HEK293 (cell line): ENCODE measurements around the gene LDHD.

Source experiments
- KLF8 ChIP-seq: fragments of 450-650 bp; formaldehyde crosslinking; IDR thresholded peaks from 2 replicates; pipeline ENCODE4 v1.5.1; 2016; ENCODE audit warnings: missing biosample characterization, missing genetic modification characterization
- YY1 ChIP-seq: fragments of 450-650 bp; formaldehyde crosslinking; IDR thresholded peaks from 2 replicates; pipeline ENCODE4 v1.5.1; 2018; ENCODE audit warnings: missing biosample characterization, missing genetic modification characterization
- ZNF133 ChIP-seq: fragments of 450-650 bp; formaldehyde crosslinking; IDR thresholded peaks from 2 replicates; pipeline ENCODE4 v1.5.1; 2016; ENCODE audit warnings: missing biosample characterization, missing genetic modification characterization
- ZNF2 ChIP-seq: fragments of 450-650 bp; formaldehyde crosslinking; IDR thresholded peaks from 2 replicates; pipeline ENCODE4 v1.5.1; 2016; ENCODE audit warnings: missing biosample characterization, missing genetic modification characterization
- ZNF24 ChIP-seq: fragments of 450-650 bp; formaldehyde crosslinking; IDR thresholded peaks from 2 replicates; pipeline ENCODE4 v1.5.1; 2016; ENCODE audit warnings: missing biosample characterization, missing genetic modification characterization
- TF ChIP-seq, protein P1 (sequence below): fragments of 450-650 bp; formaldehyde crosslinking; IDR thresholded peaks from 2 replicates; pipeline ENCODE4 v1.5.1; 2016; ENCODE audit warnings: missing biosample characterization, missing genetic modification characterization

GRCh38 chr16:75075688-75076268 is 40.8 kb downstream of the LDHD start:
- TF ChIP-seq, protein P1, sequence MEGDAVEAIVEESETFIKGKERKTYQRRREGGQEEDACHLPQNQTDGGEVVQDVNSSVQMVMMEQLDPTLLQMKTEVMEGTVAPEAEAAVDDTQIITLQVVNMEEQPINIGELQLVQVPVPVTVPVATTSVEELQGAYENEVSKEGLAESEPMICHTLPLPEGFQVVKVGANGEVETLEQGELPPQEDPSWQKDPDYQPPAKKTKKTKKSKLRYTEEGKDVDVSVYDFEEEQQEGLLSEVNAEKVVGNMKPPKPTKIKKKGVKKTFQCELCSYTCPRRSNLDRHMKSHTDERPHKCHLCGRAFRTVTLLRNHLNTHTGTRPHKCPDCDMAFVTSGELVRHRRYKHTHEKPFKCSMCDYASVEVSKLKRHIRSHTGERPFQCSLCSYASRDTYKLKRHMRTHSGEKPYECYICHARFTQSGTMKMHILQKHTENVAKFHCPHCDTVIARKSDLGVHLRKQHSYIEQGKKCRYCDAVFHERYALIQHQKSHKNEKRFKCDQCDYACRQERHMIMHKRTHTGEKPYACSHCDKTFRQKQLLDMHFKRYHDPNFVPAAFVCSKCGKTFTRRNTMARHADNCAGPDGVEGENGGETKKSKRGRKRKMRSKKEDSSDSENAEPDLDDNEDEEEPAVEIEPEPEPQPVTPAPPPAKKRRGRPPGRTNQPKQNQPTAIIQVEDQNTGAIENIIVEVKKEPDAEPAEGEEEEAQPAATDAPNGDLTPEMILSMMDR (tag by site-specific recombination): no peak
- TF ChIP-seq ZNF24 (tag by site-specific recombination): no peak
- no peak for TF ChIP-seq ZNF2 (tag by site-specific recombination)
- TF ChIP-seq YY1 (tag by site-specific recombination): no peak
- no peak for TF ChIP-seq ZNF133 (tag by site-specific recombination)
- TF ChIP-seq KLF8 (tag by site-specific recombination): no peak
